ENCODE measurements around the gene NPC1.
"Not testable (repeated sequence)": the region's sequence is repeated elsewhere in the genome, so short reads cannot be mapped to it uniquely, and the experiment has no call there.

Gene NPC1

GRCh38 chr18:23608211-23608610, 21.9 kb upstream of the NPC1 start:
- DNase-seq = no peak

DNA sequence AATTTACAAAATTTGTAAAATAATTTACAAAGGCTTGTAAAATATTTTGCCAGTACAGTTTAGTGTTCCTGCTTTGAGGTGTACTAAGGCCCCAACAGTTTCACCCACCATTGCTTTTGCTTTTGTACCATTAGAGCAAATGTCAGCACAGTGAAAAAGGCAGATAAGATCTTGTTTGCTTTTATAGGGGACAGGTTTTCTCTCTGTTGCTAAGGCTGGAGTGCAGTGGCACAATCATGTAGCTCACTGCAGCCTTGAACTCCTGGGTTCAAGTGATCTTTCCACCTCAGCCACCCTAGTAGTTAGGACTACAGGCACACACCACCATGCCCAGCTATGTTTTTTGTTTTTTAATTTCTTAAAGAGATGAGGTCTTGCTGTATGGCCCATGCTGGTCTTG, 19.6 kb upstream of the NPC1 start:
- no peak for DNase-seq

GRCh38 chr18:23599809-23600208, 13.5 kb upstream of the NPC1 start:
- DNase-seq = no peak

- DNase-seq = no peak
Observed at GRCh38 chr18:23596183-23596582, 9.9 kb upstream of the NPC1 start.

GRCh38 chr18:23595591-23595990, 9.3 kb upstream of the NPC1 start:
- DNase-seq = no peak

GRCh38 chr18:23593720-23594119, 7.4 kb upstream of the NPC1 start:
- no peak for DNase-seq

- no peak for DNase-seq
Observed at GRCh38 chr18:23592911-23593310, 6.6 kb upstream of the NPC1 start.

DNA sequence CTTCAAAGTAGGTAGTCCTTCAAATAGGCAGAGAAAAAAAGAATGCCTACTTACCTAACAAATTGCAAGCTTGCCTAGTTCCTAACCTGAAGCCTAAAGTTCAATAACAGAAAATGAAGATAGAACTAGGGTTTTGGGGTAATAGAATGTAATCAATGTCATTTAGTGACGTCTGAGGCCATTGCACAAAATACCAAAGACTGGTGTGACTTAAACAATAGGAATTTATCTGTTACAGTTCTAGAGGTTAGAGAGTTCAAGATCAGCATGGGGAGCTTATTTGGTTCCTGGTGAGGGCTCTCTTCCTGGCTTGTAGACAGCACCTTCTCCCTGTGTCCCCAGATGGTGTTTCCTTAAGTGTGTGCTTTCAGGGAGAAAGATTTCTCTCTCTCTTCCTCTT, 4.7 kb upstream of the NPC1 start:
- no peak for DNase-seq

DNA sequence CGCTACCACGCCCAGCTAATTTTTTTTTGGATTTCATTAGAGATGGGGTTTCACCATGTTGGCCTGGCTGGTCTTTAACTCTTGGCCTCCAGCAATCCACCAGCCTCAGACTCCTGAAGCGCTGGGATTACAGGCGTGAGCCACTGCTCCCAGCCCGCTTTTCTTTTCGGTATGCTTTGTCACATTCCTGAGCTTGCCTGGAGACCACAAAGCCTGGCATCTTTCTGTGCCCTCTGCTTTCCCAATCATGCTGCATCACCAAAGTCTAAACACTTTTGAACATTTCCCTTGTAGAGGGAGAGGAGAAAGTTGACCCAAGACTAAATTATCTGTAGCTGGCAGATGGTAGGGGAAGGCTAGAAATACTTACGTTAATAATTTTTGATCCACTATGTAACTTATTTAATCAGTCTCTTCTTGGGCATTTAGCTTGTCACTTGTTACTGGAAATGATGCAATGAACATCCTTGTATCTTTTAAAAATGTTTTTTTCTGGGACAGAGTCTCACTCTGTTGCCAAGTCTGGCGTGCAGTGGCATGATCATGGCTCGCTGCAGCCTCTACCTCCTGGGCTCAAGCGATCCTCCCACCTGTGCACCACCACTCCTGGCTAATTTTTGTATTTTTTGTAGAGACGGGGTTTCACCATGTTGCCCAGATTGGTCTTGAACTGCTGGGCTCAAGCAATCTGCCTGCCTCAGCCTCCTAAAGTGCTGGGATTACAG, 2.7 kb upstream of the NPC1 start:
- no peak for DNase-seq

GRCh38 chr18:23587220-23587642, 925 bp upstream of the NPC1 start:
- DNase-seq = no peak

GRCh38 chr18:23585897-23586248, 433 bp downstream of the NPC1 start:
- no peak for DNase-seq

GRCh38 chr18:23585007-23585871, 1.1 kb downstream of the NPC1 start:
- DNase-seq = no peak

DNA sequence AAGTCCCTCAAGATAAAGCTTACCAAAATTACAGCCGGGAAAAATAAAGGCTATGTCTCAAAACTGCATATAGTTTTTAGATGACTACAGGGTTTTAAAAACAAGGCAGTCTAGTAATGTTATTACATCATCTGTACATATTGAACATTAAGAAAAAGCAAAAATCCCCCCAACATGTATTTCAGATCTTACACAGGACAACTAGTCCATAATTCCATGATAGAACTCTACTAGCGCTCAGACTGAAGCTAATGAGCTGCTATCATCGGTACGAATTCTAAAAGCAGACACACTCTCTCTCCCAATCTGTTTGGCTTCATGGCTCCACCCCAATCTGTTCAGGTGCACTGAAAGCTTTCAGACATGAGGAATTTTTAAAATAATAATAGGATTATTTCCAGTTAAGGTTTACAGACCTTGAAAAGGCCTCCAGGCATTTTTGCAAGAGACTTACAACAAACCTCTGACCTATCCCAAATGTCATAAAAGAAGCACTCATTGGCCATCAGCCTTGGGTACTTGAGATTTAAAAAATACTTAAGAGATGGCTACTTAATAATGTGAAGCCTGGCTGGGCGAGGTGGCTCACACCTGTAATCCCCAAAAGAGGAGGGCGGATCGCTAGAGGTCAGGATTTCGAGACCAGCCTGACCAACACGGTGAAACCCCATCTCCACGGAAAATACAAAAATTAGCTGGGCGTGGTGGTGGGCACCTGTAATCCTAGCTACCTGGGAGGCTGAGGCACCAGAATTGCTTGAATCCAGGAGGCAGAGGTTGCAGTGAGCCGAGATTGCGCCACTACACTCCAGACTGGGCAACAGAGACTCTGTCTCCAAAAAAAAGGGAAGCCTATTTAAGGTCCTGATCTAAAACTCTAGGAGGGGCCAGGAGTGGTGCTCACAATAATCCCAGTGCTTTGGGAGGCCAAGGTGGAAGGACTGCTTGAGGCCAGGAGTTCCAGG, 2.0 kb downstream of the NPC1 start:
- no peak for DNase-seq

DNA sequence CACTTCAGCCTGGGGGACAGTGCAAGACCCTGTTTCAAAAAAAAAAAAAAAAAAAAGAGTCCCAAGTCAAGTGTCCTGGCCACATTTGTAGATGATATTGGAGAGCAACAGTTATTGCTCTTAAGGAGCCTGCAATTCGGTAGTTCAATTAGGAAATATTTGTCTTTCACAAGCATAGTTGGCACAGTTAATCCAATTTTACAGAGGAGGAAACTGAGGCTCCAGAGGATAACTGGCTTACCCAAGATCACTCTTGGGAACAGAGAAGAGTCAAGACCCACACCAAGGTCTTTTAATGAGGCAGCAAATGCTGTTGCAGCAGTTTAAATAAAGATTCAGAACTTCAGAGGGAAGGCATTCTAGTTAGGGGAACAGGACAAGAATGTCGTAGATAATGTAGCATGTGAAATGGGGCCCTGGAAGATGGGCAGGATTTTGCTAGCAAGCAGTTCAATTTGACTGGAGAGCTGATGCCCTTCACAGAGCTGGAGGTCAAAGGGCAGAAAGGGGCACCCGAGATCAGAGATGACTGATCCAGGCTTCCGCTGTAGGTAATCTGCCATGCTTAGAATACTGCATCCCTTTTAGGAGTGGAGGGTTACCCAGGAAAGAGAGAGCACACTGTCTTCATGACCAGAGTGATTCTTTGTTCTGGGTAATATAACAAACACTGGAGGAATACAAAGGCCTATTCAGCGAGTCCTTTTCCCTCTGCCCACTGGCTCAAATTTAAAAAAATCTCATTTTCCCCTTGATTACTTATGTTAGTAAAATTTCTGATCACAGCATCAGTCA, 3.0 kb downstream of the NPC1 start:
- DNase-seq = no peak

GRCh38 chr18:23580677-23581367, 5.5 kb downstream of the NPC1 start:
- no peak for DNase-seq

DNA sequence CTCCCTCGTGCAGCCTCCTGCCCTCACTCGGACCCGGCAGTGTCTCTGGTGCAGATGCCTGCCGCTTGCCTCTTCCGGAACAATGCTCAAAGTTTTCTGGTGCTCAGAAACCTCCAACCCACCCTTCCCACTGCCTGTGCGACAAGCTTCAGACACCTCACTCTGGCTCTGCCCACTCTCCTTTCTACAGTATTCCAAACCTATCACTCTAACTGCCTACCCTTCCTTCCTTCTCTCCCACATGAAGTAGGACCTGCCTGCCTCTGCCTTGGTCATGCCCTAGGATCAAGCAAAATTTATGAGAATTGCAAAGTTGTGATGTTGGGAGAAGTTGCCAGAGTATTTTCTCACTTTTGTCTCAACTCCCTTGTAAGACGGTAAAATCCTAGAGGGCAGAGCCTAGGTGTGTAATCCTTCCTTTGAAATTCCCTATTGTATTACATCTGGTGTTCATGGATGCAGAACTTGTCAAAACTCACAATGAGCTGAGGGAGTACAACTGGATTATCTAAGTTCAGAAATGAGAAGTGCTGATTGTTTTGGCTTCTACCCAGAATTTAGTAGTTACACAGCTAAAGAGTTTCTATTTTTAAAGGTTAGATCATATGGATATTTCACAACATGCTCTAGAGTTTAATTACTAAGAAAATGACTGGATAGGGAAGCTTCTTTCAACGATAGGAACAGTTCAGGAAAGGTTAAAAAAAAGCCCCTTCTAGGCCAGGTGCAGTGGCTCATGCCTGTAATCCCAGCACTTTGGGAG, 7.2 kb downstream of the NPC1 start:
- no peak for DNase-seq

- no peak for DNase-seq
Observed at GRCh38 chr18:23578067-23578701, 8.1 kb downstream of the NPC1 start.

DNA sequence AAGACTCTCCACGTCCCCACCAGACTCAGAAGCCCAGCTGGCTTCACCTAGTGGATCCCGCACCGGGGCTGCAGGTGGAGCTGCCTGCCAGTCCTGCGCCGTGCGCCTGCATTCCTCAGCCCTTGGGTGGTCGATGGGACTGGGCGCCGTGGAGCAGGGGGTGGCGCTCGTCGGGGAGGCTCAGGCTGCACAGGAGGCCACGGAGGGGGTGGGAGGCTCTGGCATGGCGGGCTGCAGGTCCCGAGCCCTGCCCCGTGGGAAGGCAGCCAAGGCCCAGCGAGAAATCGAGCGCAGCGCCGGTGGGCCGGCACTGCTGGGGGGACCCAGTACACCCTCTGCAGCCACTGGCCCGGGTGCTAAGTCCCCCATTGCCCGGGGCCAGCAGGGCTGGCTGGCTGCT, 8.8 kb downstream of the NPC1 start:
- DNase-seq = not testable (repeated sequence)

DNA sequence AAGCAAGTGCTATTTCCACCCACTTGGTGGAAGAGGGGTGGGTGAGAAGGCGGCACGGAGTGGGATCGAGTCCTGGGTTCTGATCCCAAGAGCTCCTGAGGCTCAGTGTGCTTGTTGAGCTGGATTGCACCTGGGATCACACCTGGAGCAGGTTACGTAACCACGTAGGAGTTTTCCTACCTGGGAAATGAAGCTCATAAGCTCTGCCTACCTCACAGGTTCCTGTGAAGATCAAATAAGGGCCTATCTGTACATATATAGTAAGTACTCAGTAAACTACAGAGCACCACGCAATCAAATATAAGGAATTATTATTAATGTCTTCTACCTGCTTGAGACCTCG, 11.0 kb downstream of the NPC1 start:
- DNase-seq = no peak

GRCh38 chr18:23574611-23575308, 11.5 kb downstream of the NPC1 start:
- DNase-seq = no peak

Measured in activated naive CD4-positive, alpha-beta T cell treated with anti-CD3 and anti-CD28 coated beads, Interleukin-2, amount 50 U/mL, for 16 hours (primary cell).